Tibial nerve (tissue), 4 donors: Measurements from ENCODE around the gene RHOG. TPM values are rescaled to one million over a fixed set of nuclear protein-coding genes. Genes with fewer than 3 reads are reported as not detected.

ENCODE experiments used
- DNase-seq, 2 donors: peaks; one replicate each; pipeline ENCODE4 v3.0.0-alpha.2; 2019; ENCODE audit warnings: low spot score in 2 of 2
- H3K27ac ChIP-seq, 4 donors: fragments of 200-600 bp; sonication (generic) in 3 of 4; one replicate each; pipeline ENCODE4 v1.5.1; 2017 to 2019; ENCODE audit warnings: mild to moderate bottlenecking in 1 of 4
- H3K27me3 ChIP-seq, 2 donors: fragments of 200-600 bp; sonication (generic) in 1 of 2; one replicate each; pipeline versions ENCODE4 v1.5.1 to v1.6.0; 2017 to 2019
- H3K36me3 ChIP-seq, 3 donors: fragments of 200-600 bp; sonication (generic); one replicate each; pipeline ENCODE4 v1.5.1; 2018 to 2019
- H3K4me1 ChIP-seq, 4 donors: fragments of 200-600 bp; sonication (generic) in 3 of 4; one replicate each; pipeline ENCODE4 v1.5.1; 2017 to 2019
- H3K4me3 ChIP-seq, 4 donors: fragments of 200-600 bp; sonication (generic) in 3 of 4; one replicate each; pipeline ENCODE4 v1.5.1; 2017 to 2019; ENCODE audit warnings: mild to moderate bottlenecking in 1 of 4, moderate library complexity in 1 of 4
- H3K9me3 ChIP-seq, 4 donors: fragments of 200-600 bp; sonication (generic) in 3 of 4; one replicate each; pipeline ENCODE4 v1.5.1; 2017 to 2019
- CTCF ChIP-seq, 5 experiments: fragments of 200-600 bp in 3 of 5; fragments of 450-650 bp in 2 of 5; sonication (generic) in 3 of 5; IDR thresholded peaks; one replicate each; pipeline ENCODE4 v1.5.1; 2016 to 2019; ENCODE audit warnings: antibody characterized with exemption in 5 of 5, mild to moderate bottlenecking in 3 of 5, moderate library complexity in 2 of 5
- EP300 ChIP-seq, 2 donors: sonication (generic); formaldehyde crosslinking; IDR thresholded peaks; one replicate each; pipeline ENCODE4 v1.6.1; 2017; ENCODE audit warnings: antibody characterized with exemption in 2 of 2, mild to moderate bottlenecking in 1 of 2
- POLR2A ChIP-seq, 2 donors: fragments of 450-650 bp; IDR thresholded peaks; one replicate each; pipeline ENCODE4 v1.6.1; 2017; ENCODE audit warnings: antibody characterized with exemption in 2 of 2, mild to moderate bottlenecking in 2 of 2, moderate library complexity in 2 of 2
- WGBS, 2 donors: methylation state at CpG; one replicate each; pipeline ENCODE4 v1.1.5; 2018; 5-methylcytosine and 5-hydroxymethylcytosine counted together
- small RNA-seq: library from RNA; depleted of rRNA; stranded (forward); fragments of <200 nt; gene quantifications from one replicate; pipeline ENCODE3, GENCODE V24; 2016
- total RNA-seq, 4 donors: library from RNA; depleted of rRNA; stranded (reverse); fragments of >200 nt; gene quantifications; one replicate each; pipeline ENCODE4 v1.1.0, GENCODE V29; 2016

Gene RHOG
- total RNA-seq, 4 donors from 2014 or later, result 35.2 to 92.7 (median 66.0) TPM

- Histone ChIP-seq H3K36me3 (peaks cover 0 to 34% (median 9%) of the 10 kb centered on the region in 3 donors), H3K9me3 (no peaks in the 10 kb centered on the region), H3K27ac (no peak overlapping the region), H3K4me3 (no peak overlapping the region), H3K27me3 (no peaks in the 10 kb centered on the region), H3K4me1 (peaks cover 0 to 51% (median 5%) of the 10 kb centered on the region in 4 donors)
- TF ChIP-seq EP300 (IDR thresholded peaks at IDR 0.05) (no peak), POLR2A (IDR thresholded peaks at IDR 0.05) (no peak), CTCF (IDR thresholded peaks at IDR 0.05) (no peak)
- DNase-seq, result no peak
- 90 to 93% methylated on average over 5 of the region's 5 CpGs for WGBS, 2 donors
Measured at GRCh38 chr11:3782963-3783362, 57.8 kb downstream of the RHOG start.

GRCh38 chr11:3781423-3781822 is 59.3 kb downstream of the RHOG start:
- TF ChIP-seq EP300 (IDR thresholded peaks at IDR 0.05) (no peak), CTCF (IDR thresholded peaks at IDR 0.05) (no peak), POLR2A (IDR thresholded peaks at IDR 0.05) (no peak)
- H3K36me3 ChIP-seq, result peaks cover 0 to 46% (median 9%) of the 10 kb centered on the region in 3 donors
- H3K4me1 ChIP-seq, result peaks cover 0 to 36% (median 2%) of the 10 kb centered on the region in 4 donors
- no peaks in the 10 kb centered on the region for H3K9me3 ChIP-seq
- H3K4me3 ChIP-seq, result no peak overlapping the region
- no peaks in the 10 kb centered on the region for H3K27me3 ChIP-seq
- H3K27ac ChIP-seq, result peak overlapping the region in 1 of 4 donors; percentile 3
- 17 to 18% methylated on average over 2 of the region's 2 CpGs for WGBS, 2 donors
- no peak for DNase-seq

Small RNA genes lying within 50 kb of the gene (small RNA-seq; reads per million reads assigned to genes)
- not detected for gene RNU7-50P

Other genes with a start within 250 kb of the RHOG start
- gene ART5, start 199.0 kb downstream of the RHOG start, total RNA-seq, result not detected
- gene ART1, start 195.8 kb downstream of the RHOG start, total RNA-seq, result 1 to 10 TPM in 2 of 4 donors, not detected in 2; 2.4 to 2.8 TPM
- gene CHRNA10, start 169.6 kb downstream of the RHOG start, total RNA-seq, result 1 to 10 TPM in 1 of 4 donors, under 1 TPM in 3; 0.42 to 2.1 (median 0.83) TPM
- 100 to 1,000 TPM in 2 of 4 donors, 10 to 100 TPM in 2; 75.3 to 193 (median 115) TPM for gene NUP98, start 43.4 kb downstream of the RHOG start, total RNA-seq
- 10 to 100 TPM in 3 of 4 donors, 1 to 10 TPM in 1; 8.1 to 15.1 (median 10.8) TPM for gene PGAP2, start 32.4 kb downstream of the RHOG start, total RNA-seq
- gene STIM1, start 14.7 kb upstream of the RHOG start, total RNA-seq, result 10 to 100 TPM; 51.3 to 70.1 (median 59.8) TPM